Colon (tissue), 2 donors: ENCODE measurements around the gene COL15A1.
A peak's percentile ranks its signal among the peaks of the same experiment; 100 is the strongest.

Experiments used
- FAIRE-seq: peaks from 2 replicates; lab custom pipeline; 2012; peaks lifted over from hg19 to GRCh38; lab: Jason Lieb, UNC
- donor health status: control.
- donor health status: control.

Gene COL15A1

DNA sequence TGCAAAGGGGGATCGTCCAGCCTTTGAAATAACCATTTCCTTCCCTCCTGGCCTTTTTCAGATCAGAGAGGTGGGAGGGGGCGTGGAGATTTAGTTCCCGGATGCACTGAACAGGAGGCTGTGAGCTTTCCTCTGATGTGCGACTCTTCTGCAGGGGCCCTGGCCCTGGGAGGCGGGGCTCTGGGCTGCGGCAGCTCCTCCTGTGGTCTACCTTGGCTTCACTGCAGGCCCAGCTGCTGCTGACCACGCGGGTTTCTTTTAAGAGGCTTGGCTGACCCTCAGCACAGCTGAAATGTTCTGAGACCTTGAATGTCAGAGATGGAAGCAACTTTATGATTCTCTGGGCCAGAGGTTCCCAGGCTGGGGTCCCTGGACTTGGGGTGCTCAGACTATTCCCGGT is 27.0 kb upstream of the COL15A1 start:
- no peak for FAIRE-seq

DNA sequence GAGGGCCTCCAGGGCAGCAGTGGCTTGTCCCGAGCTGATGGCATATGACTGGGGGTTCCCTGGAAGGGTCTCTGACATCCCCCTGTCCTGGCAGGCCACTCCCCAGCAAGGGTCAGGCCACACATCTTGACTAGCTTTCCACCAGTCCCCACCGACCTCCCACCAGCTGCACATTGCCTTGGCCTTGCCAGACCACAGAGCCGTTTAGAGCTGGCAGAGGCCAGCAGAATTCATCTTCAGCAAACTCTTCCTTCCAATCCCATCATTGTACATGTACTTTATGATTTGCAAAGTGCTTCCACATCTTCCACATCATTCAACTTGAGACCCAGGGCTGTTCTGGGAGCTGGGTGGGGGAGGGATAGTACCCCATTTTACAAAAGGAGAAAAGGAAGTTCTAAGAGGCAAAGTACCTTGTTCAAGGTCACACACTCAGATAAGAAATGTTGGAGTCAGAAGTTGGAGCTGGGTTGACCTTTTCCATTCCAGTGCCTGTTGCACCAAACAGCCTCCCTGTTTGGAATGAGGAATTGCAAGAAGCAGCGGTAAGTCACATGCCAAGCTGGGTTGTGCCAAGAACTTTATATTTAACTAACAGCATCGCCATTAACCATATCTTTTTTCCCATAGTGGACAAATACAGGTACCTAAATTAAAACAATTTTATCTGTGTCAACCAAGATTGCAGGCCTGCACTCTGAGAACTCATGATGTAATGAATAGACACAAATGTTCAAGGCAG is 25.8 kb upstream of the COL15A1 start:
- FAIRE-seq, result no peak

DNA sequence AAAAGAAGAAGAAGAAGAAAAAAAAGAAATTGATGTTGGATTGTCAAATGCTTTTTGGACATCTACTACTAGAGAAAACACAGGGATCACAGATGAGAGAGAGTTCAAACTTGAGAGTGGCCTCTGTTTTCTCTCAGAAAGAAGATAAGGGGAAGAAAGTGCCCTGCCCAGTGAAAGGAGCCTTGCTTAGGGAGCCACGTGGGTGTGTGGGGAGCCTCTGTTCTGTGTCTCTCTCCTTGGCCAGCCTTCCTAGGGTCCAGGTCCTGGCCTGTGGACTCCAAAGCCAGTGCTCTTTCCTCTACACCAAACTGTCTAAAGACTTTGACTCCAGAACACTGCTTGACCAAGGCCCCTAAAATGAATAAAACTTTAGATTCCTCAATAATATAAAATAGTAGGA is 22.0 kb upstream of the COL15A1 start:
- FAIRE-seq, result no peak

DNA sequence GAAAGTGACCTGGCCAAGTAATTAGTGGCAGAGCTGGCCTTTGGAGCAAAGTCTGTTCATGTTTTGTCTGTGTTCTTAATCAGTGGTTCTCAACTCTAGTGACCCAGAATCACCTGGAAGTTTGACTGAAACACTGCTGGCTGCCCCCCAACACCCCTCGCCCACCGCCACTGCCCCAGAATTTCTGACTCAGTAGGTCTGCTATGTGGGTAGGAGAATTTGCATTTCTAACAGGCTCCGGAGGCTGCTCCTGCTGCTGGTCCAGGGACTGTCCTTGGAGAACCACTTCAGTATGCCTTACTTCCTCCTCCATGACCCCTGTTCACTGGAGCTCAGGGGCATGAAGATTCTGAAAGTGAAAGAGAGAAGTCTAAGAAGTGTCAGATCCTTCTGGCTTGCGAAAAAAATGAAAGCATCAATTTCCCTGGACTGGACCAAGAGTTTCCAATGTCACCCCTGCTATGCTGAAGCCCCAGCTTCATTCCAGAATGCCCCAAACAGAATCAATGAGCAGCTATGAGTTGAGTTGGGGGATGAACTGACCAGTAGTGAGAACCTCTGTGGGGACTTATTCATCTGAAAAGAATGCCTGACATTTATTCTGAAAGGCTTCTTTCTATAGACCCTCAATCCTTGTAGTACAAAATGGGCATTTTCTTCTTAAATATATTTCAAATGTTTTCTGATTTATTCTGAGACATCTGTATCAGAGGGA is 20.8 kb upstream of the COL15A1 start:
- FAIRE-seq, result no peak

DNA sequence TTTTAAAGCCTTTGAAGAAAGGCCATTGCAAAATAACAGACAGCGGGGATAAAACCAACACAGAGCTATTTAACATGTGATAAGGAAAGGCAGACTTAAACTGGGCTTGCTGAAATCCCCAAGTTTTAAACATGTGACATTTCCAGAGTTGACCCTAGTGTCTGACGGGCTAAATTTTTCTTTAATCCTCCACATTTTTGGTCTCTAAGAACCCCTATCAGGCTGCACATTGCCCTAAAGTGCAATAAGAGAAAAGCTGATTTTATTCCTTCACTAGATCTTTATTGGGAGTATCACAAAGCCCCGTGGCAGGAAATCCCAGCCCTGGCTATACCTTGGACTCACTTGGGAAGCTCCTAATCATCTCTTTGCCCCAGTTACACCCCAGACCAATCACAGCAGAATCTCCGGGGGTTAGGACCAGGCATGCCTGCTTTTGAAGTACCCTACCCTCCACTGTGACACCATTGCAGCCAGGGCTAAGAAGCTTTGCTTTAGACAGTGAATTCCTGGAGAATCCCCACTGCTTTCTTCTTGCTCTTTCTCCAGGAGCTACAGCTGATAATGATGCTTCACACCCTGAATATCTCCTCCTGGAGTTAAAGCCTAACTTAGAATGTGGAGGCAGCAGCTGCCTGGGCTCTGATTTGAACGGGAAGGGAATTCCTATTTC is 20.1 kb upstream of the COL15A1 start:
- no peak for FAIRE-seq

GRCh38 chr9:98924946-98925820 is 18.5 kb upstream of the COL15A1 start:
- FAIRE-seq, result no peak

DNA sequence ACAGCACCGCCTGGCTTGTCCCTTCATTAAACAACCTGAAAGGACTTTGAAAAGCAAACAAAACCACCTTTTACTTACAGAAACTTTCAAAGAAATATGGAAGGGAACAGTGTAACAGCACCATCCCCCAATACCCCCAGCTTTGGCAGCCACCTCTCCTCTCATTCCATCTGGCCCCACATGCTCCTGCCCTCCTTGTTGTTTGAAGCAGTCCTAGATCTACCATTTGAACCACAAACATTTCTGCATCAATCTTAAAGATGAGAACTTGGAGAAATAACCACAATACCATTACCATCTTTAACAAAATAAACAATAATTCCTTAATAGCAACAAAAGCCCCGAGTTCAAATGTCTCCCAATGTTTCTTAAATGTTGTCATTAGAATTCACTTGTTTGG is 17.8 kb upstream of the COL15A1 start:
- FAIRE-seq, result no peak

- FAIRE-seq, result no peak
These were observed 16.0 kb upstream of the COL15A1 start for GRCh38 chr9:98927724-98928123.

GRCh38 chr9:98929071-98929470 is 14.6 kb upstream of the COL15A1 start:
- FAIRE-seq, result no peak

GRCh38 chr9:98929895-98930341 is 13.8 kb upstream of the COL15A1 start:
- no peak for FAIRE-seq

DNA sequence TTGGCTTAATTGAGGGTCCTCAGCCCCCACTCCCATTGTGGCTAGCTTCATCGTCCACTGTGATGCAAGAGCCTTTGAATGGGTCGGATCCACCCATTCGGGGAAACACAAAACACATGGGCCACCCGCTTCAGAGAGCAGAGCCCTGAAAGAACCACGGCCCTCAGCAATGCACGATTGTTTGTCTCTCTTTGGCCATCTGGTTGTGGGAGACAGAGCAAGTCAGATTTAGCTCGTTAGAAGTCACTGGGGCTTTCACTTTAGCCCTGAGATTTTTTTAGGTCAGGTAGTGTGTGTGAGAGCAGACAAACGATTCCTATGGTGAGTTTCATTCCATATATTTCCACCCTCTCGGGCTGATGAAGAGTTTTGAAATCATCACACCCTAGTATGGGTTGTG is 12.9 kb upstream of the COL15A1 start:
- FAIRE-seq, result no peak

- FAIRE-seq, result no peak
These were observed 11.9 kb upstream of the COL15A1 start for GRCh38 chr9:98931600-98932389.

GRCh38 chr9:98933185-98933584 is 10.5 kb upstream of the COL15A1 start:
- no peak for FAIRE-seq

DNA sequence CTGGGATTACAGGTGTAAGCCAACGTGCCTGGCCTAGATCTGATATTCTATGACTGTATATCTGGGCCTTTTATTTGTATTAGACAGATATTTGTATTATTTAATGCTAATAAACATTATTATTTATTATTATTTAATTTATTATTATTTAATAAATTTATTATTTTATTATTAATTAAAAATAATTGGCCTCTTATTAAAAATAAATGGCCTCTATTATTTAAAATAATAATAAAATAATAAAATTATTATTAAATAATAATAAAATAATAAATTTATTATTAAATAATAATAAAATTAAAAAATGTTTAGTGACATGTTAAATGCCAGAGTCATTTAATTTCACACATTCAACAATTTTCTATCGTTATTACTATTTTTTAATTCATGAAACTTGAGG is 9.8 kb upstream of the COL15A1 start:
- FAIRE-seq, result peak; percentile 93

DNA sequence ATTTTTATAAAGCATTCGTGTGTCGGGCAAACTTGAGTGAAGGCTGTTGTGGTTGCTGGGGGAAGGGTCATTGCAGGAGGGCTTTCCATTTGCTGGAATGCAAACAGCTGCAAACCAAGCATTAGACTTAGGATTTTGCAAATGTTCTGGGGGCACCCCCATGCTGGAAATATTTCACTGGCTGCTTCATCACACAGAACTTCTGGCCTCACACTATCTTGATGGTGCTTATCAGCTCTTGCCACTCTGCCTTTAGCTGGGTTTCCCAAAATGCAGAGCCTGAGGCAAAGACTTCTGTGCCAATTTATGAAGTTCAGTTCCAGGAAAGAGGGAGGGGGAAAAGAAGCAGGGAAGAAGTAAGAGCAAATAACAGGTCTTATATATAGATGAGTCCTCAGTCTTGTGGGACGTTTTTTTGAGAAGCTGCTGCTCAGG is 8.6 kb upstream of the COL15A1 start:
- no peak for FAIRE-seq

DNA sequence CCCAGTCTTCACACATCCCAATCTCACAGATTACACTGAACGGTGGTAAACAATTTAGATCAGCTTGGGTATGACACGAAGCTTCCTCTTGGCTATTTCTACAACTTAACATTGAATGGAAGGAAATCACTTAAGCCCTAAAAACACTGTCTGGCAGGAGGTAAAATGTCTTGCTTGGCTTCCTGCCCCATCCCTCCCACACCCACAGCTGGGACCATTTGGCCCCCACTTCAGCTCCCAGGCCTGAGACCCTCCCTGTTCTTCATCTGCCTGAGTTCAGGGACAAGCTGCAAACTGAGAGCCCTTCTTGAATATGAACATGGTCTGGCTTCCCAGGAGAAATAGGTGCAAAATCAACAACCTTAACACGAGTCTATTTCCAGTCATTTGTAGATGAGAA is 3.4 kb upstream of the COL15A1 start:
- no peak for FAIRE-seq

GRCh38 chr9:98941946-98942523 is 1.7 kb upstream of the COL15A1 start:
- no peak for FAIRE-seq

DNA sequence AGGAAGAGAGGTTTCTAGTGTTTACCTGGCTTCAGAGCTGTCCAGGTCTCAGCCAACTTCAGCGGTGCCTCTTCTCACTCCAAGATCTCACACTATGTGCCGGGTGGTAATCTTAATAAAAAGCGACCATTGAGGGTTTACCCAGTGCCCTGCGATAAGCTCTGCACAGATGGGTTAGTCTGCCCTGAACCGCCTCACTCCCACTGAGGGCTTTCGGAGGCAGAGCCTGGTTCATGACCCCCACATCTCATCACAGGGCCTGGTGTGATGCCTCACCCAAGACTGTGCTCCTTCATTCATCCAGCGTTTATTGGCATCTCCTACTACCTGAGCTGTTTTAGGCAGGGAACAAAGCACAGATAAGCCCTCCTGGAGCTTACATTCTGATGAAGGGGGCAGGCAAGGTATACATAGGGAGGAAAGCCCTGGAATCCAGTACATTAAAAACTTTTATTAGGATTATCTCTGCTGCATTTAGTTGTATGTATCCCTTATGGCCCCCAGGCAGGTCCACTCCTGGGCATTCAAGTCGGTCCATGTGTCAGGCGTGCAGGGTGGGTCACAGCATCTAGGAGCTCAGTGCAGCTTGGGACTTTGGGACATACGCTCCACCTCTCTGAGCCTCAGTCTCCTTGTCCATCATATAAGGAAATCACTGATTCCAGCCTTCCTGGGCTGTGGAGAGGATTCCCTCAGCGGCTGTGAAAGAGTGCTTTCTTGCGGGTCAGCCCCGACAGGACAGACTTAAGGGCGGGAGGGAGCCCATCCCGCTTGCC is 613 bp upstream of the COL15A1 start:
- no peak for FAIRE-seq

GRCh38 chr9:98944057-98944733 is 488 bp downstream of the COL15A1 start:
- FAIRE-seq, result no peak

GRCh38 chr9:98944734-98945074 is 997 bp downstream of the COL15A1 start:
- FAIRE-seq, result no peak
